ENCODE measurements around the gene EPB41L4A.

The EPB41L4A gene

GRCh38 chr5:112312295-112313275 lies 106.5 kb downstream of the EPB41L4A start:
- H2AFZ ChIP-seq (ENCODE audit: low read length), result no peak overlapping the region
- no peak for TF ChIP-seq CTCF (IDR thresholded peaks at IDR 0.05; ENCODE audit: low read length)
- no peak for TF ChIP-seq EZH2phosphoT487 (IDR thresholded peaks at IDR 0.05; ENCODE audit: low read length)
- no peak for TF ChIP-seq EZH2 (optimal IDR thresholded peaks at IDR 0.05; ENCODE audit: low read depth, low read length)
- no peaks in the 10 kb centered on the region for H3K27me3 ChIP-seq (replicated peaks; ENCODE audit: insufficient read depth, low read length)
- no peak for DNase-seq
- H3K4me1 ChIP-seq (ENCODE audit: low read length), result no peaks in the 10 kb centered on the region
- H3K9me3 ChIP-seq (replicated peaks; ENCODE audit: insufficient read depth, low read length), result no peaks in the 10 kb centered on the region
- H3K79me2 ChIP-seq (ENCODE audit: low read length), result no peaks in the 10 kb centered on the region
- no peaks in the 10 kb centered on the region for H4K20me1 ChIP-seq (ENCODE audit: insufficient read depth, low read length)
- H3K36me3 ChIP-seq (replicated peaks; ENCODE audit: insufficient read depth, low read length), result no peaks in the 10 kb centered on the region
- H3K9me2 ChIP-seq (replicated peaks; ENCODE audit: insufficient read depth, low read length), result no peaks in the 10 kb centered on the region
- no peaks in the 10 kb centered on the region for H3F3A ChIP-seq (ENCODE audit: insufficient read depth, low read length)
- H3K27ac ChIP-seq (ENCODE audit: low read length), result no peak overlapping the region
- no peak overlapping the region for H3K4me3 ChIP-seq (ENCODE audit: low read length)
- H3K4me2 ChIP-seq (ENCODE audit: low read depth, low read length), result no peak overlapping the region
- no peak overlapping the region for H3K9ac ChIP-seq (ENCODE audit: low read length)

- TF ChIP-seq EZH2phosphoT487 (IDR thresholded peaks at IDR 0.05; ENCODE audit: low read length), result no peak
- no peak for TF ChIP-seq EZH2 (optimal IDR thresholded peaks at IDR 0.05; ENCODE audit: low read depth, low read length)
- TF ChIP-seq CTCF (IDR thresholded peaks at IDR 0.05; ENCODE audit: low read length), result no peak
- H3K4me2 ChIP-seq (ENCODE audit: low read depth, low read length), result no peak overlapping the region
- no peaks in the 10 kb centered on the region for H3F3A ChIP-seq (ENCODE audit: insufficient read depth, low read length)
- no peaks in the 10 kb centered on the region for H3K4me1 ChIP-seq (ENCODE audit: low read length)
- no peak overlapping the region for H2AFZ ChIP-seq (ENCODE audit: low read length)
- no peak overlapping the region for H3K9ac ChIP-seq (ENCODE audit: low read length)
- H3K27me3 ChIP-seq (replicated peaks; ENCODE audit: insufficient read depth, low read length), result no peaks in the 10 kb centered on the region
- H3K36me3 ChIP-seq (replicated peaks; ENCODE audit: insufficient read depth, low read length), result no peaks in the 10 kb centered on the region
- H4K20me1 ChIP-seq (ENCODE audit: insufficient read depth, low read length), result no peaks in the 10 kb centered on the region
- no peak for DNase-seq
- H3K9me3 ChIP-seq (replicated peaks; ENCODE audit: insufficient read depth, low read length), result no peaks in the 10 kb centered on the region
- no peak overlapping the region for H3K4me3 ChIP-seq (ENCODE audit: low read length)
- H3K9me2 ChIP-seq (replicated peaks; ENCODE audit: insufficient read depth, low read length), result no peaks in the 10 kb centered on the region
- H3K79me2 ChIP-seq (ENCODE audit: low read length), result no peaks in the 10 kb centered on the region
- H3K27ac ChIP-seq (ENCODE audit: low read length), result no peak overlapping the region
Measured at GRCh38 chr5:112310746-112311145, 108.3 kb downstream of the EPB41L4A start.

- Histone ChIP-seq H3K9me3 (replicated peaks; ENCODE audit: insufficient read depth, low read length) (no peaks in the 10 kb centered on the region), H2AFZ (ENCODE audit: low read length) (no peak overlapping the region)
Measured at GRCh38 chr5:112308608-112309007, 110.5 kb downstream of the EPB41L4A start.

More at GRCh38 chr5:112308608-112309007, 110.5 kb downstream of the EPB41L4A start:
- no peak for DNase-seq
- Histone ChIP-seq H3K36me3 (replicated peaks; ENCODE audit: insufficient read depth, low read length) (no peaks in the 10 kb centered on the region), H4K20me1 (ENCODE audit: insufficient read depth, low read length) (no peaks in the 10 kb centered on the region), H3K27me3 (replicated peaks; ENCODE audit: insufficient read depth, low read length) (no peaks in the 10 kb centered on the region), H3K4me3 (ENCODE audit: low read length) (no peak overlapping the region), H3K9ac (ENCODE audit: low read length) (no peak overlapping the region), H3K27ac (ENCODE audit: low read length) (no peak overlapping the region), H3K79me2 (ENCODE audit: low read length) (no peaks in the 10 kb centered on the region), H3K4me1 (ENCODE audit: low read length) (no peaks in the 10 kb centered on the region), H3K9me2 (replicated peaks; ENCODE audit: insufficient read depth, low read length) (no peaks in the 10 kb centered on the region), H3F3A (ENCODE audit: insufficient read depth, low read length) (no peaks in the 10 kb centered on the region), H3K4me2 (ENCODE audit: low read depth, low read length) (no peak overlapping the region)
- TF ChIP-seq CTCF (IDR thresholded peaks at IDR 0.05; ENCODE audit: low read length) (no peak), EZH2phosphoT487 (IDR thresholded peaks at IDR 0.05; ENCODE audit: low read length) (no peak), EZH2 (optimal IDR thresholded peaks at IDR 0.05; ENCODE audit: low read depth, low read length) (no peak)
